Calu3 (cell line): ENCODE results near the gene CMKLR1. TPM values are rescaled to one million over a fixed set of nuclear protein-coding genes. Genes with fewer than 3 reads are reported as not detected.

Experiments used
- BruUV-seq: library from RNA; stranded (reverse); fragments of 400-500 nt; replicated peaks from 2 replicates; lab custom pipeline; 2021; lab: Mats Ljungman, UMichigan
- CTCF ChIA-PET: fragments of 300-600 bp; sonication (Branson Sonifier 250); formaldehyde crosslinking; loops from one replicate; lab custom pipeline; 2022; ENCODE audit warnings: antibody characterized with exemption; lab: Charles Lee
- DNase-seq: peaks from one replicate; pipeline ENCODE4 v3.0.0; 2022
- H3K27ac Mint-ChIP-seq: one replicate; pipeline ENCODE4 v1.8.0; 2022; ENCODE audit warnings: mixed read lengths; ENCODE audit not compliant: unreplicated experiment
- H3K27me3 Mint-ChIP-seq: one replicate; pipeline ENCODE4 v1.8.0; 2022; ENCODE audit warnings: mixed read lengths; ENCODE audit not compliant: unreplicated experiment
- H3K36me3 Mint-ChIP-seq: one replicate; pipeline ENCODE4 v1.8.0; 2022; ENCODE audit warnings: mild to moderate bottlenecking, moderate library complexity, mixed read lengths; ENCODE audit not compliant: insufficient read depth, unreplicated experiment
- H3K4me1 Mint-ChIP-seq: one replicate; pipeline ENCODE4 v1.8.0; 2022; ENCODE audit warnings: mild to moderate bottlenecking, low read depth, mixed read lengths; ENCODE audit not compliant: unreplicated experiment
- H3K4me3 Mint-ChIP-seq: one replicate; pipeline ENCODE4 v1.8.0; 2022; ENCODE audit warnings: mild to moderate bottlenecking, low read depth, moderate library complexity, mixed read lengths; ENCODE audit not compliant: unreplicated experiment
- H3K9me3 Mint-ChIP-seq: one replicate; pipeline ENCODE4 v1.8.0; 2022; ENCODE audit warnings: low read depth, mixed read lengths; ENCODE audit not compliant: unreplicated experiment
- intact Hi-C: fragments of 100-400 bp; cut with micrococcal nuclease; formaldehyde crosslinking; loops from one replicate; pipeline ENCODE4 v1.10.0; 2022; ENCODE audit not compliant: unreplicated experiment
- total RNA-seq: library from RNA; stranded (reverse); gene quantifications from 2 replicates; pipeline ENCODE4 v1.2.3, GENCODE V29; 2022
- TF ChIP-seq, protein P1 (sequence below): fragments of 200-600 bp; IDR thresholded peaks from one replicate; pipeline ENCODE4 v1.8.0; 2022; ENCODE audit warnings: antibody characterized with exemption; ENCODE audit not compliant: unreplicated experiment

CMKLR1 gene
- total RNA-seq, 1 experiment from 2014 or later, result not detected

DNA sequence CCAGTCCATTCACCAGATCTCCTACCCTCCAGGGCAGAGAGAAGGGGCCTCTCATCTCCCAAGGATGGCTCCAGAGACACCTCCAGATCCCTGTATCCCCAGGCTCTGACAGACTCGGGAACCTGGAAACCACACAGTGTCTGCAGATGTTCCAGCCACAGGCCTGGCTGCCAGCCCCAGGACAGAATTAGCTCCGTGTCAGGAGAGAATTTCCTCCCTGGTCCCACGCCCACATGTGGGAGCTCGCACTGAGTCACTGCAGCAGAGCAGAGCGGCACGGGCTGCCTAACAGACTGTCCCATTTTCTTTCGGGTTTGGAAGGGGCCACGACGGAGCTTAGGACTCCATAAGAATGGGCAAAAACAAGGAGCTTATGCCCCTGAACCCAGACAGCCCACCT is 33.6 kb downstream of the CMKLR1 start:
- intact Hi-C loops, result loop anchor here (10.0 kb wide), 2 partner anchors 209 to 1211 kb away; partner anchors contain the start of genes CRY1 and FICD
- peak overlapping the region; percentile 19 for H3K27ac Mint-ChIP-seq
- H3K27me3 Mint-ChIP-seq, result no peaks in the 10 kb centered on the region
- no TSS peak for BruUV-seq
- peaks cover 67% of the 10 kb centered on the region for H3K4me1 Mint-ChIP-seq
- CTCF ChIA-PET, result interaction anchor here (0.7 kb wide), 1 partner anchor 9 kb away, joined by 3 read pairs; no protein-coding TSS in a partner anchor
- DNase-seq, result peak; percentile 51
- TF ChIP-seq, protein P1, sequence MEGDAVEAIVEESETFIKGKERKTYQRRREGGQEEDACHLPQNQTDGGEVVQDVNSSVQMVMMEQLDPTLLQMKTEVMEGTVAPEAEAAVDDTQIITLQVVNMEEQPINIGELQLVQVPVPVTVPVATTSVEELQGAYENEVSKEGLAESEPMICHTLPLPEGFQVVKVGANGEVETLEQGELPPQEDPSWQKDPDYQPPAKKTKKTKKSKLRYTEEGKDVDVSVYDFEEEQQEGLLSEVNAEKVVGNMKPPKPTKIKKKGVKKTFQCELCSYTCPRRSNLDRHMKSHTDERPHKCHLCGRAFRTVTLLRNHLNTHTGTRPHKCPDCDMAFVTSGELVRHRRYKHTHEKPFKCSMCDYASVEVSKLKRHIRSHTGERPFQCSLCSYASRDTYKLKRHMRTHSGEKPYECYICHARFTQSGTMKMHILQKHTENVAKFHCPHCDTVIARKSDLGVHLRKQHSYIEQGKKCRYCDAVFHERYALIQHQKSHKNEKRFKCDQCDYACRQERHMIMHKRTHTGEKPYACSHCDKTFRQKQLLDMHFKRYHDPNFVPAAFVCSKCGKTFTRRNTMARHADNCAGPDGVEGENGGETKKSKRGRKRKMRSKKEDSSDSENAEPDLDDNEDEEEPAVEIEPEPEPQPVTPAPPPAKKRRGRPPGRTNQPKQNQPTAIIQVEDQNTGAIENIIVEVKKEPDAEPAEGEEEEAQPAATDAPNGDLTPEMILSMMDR, result no peak
- peaks cover 18% of the 10 kb centered on the region for H3K36me3 Mint-ChIP-seq
- no peaks in the 10 kb centered on the region for H3K9me3 Mint-ChIP-seq
- H3K4me3 Mint-ChIP-seq, result no peak overlapping the region

DNA sequence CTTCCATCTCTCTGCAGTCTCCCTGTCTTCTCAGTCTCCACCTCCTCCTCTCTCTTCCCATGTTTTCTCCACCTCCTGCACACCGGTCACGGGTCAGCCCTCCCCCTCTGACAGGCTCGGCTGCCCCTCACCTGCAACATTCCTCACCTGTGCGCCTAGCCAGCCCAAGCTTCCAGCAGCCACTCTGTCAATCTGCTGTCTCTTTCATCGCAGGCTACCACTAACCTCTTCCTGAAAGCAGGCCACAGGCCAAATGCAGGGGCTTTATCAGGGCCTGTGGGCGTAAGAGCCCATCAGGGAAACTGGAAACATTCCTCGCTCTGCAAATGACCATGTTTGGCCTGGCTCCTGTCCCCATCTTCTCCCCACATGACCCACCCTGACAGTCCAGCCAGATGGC is 34.5 kb downstream of the CMKLR1 start:
- DNase-seq, result no peak
- no peaks in the 10 kb centered on the region for H3K9me3 Mint-ChIP-seq
- CTCF ChIA-PET, result no interaction called here
- TF ChIP-seq, protein P1, result no peak
- H3K36me3 Mint-ChIP-seq, result peaks cover 18% of the 10 kb centered on the region
- H3K27me3 Mint-ChIP-seq, result no peaks in the 10 kb centered on the region
- BruUV-seq, result no TSS peak
- peaks cover 68% of the 10 kb centered on the region for H3K4me1 Mint-ChIP-seq
- peak overlapping the region; percentile 34 for H3K27ac Mint-ChIP-seq
- intact Hi-C loops, result loop anchor here (10.0 kb wide), 2 partner anchors 210 to 1210 kb away; partner anchors contain the start of genes CRY1 and FICD
- peak overlapping the region; percentile 15 for H3K4me3 Mint-ChIP-seq

DNA sequence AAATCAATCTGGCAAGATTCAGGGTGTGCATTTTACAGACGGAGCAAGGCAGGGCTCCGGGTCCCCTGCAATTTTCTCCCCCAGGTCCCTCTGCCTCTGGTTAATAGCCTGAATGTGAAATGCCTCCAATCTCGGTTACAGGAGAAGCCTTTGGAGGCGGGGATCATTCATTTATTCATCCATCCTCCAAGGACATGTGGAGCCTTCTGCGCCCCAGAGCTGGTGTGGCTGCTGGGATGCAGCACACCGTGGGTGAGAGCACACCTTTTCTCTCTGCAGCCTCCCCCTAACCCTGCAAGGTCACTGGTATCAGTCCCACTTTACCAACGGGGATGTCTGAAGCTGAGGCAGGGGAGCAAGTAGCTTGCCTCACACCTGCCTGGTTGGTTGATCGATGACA is 35.4 kb downstream of the CMKLR1 start:
- TF ChIP-seq, protein P1, result no peak
- no TSS peak for BruUV-seq

DNA sequence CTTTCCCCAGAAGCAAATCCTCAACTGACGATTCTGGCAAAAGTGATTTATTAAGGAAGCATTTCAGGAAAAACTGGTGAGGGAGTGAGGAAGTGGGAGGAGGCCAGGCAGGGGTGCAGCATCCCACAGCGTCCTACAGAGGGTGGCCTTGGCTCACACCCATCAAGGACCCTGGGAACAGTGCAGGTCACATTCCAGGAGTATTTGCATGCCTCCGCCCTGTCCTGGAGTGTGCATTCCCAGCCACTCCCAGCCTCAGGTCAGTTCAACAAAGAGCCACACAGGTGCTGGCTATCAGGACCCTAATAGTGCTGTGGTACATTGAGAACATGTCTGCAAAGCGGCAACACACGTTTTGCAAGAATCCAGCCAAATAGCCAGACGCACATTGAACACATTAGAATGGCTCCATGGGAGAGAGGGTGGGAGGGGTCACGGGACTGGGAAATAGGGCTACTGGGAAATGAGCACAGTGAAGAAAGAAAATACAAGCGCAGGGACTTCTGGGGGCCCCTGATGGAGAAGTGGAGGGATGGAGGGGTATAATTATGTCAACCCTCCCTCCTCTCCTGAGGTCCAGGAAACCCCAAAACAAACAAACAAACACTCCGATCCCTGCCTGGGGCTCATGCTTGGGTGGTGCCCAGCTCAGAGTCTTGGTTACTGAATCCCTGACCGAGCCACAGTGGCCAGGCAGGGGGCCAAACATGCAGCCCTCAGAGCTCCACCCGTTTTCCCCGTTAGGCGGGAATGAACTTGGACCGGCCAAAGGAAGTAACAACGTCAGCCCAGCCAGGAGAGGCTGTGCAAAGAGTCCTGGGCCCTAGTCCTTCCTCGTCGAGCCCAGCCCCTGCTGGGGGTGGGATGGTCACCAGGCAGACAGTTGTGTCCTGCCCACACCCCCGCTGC is 36.5 kb downstream of the CMKLR1 start:
- H3K27me3 Mint-ChIP-seq, result no peaks in the 10 kb centered on the region
- BruUV-seq, result no TSS peak
- peaks cover 82% of the 10 kb centered on the region for H3K4me1 Mint-ChIP-seq
- H3K4me3 Mint-ChIP-seq, result peak overlapping the region; percentile 19
- intact Hi-C loops, result loop anchor here (10.0 kb wide), 2 partner anchors 212 to 1208 kb away; partner anchors contain the start of genes CRY1 and FICD
- DNase-seq, result peak; percentile 75
- CTCF ChIA-PET, result interaction anchor here (0.8 kb wide), 1 partner anchor 11 kb away, joined by 4 read pairs; no protein-coding TSS in a partner anchor
- H3K27ac Mint-ChIP-seq, result peak overlapping the region; percentile 74
- TF ChIP-seq, protein P1, result no peak
- H3K36me3 Mint-ChIP-seq, result peaks cover 18% of the 10 kb centered on the region
- H3K9me3 Mint-ChIP-seq, result no peaks in the 10 kb centered on the region

More for the DNA sequence above, 35.4 kb downstream of the CMKLR1 start:
- Mint-ChIP-seq H3K9me3 (no peaks in the 10 kb centered on the region), H3K27ac (no peak overlapping the region), H3K4me3 (no peak overlapping the region), H3K36me3 (peaks cover 18% of the 10 kb centered on the region), H3K4me1 (peaks cover 72% of the 10 kb centered on the region), H3K27me3 (no peaks in the 10 kb centered on the region)
- intact Hi-C loops, result loop anchor here (10.0 kb wide), 2 partner anchors 211 to 1209 kb away; partner anchors contain the start of genes CRY1 and FICD
- CTCF ChIA-PET, result no interaction called here
- DNase-seq, result no peak
